Hematopoietic multipotent progenitor cell (in vitro differentiated cells): Measurements from ENCODE around the gene ENTREP3. TPM values are rescaled to one million over a fixed set of nuclear protein-coding genes. Genes with fewer than 3 reads are reported as not detected.
"Not testable (repeated sequence)": the region's sequence is repeated elsewhere in the genome, so short reads cannot be mapped to it uniquely, and the experiment has no call there.

Source experiments
- DNase-seq, 3 donors: peaks; one replicate each; pipeline ENCODE4 v3.0.0-alpha.2; 2011 to 2015; ENCODE audit warnings: low read depth in 2 of 3, low spot score in 2 of 3
- total RNA-seq: library from RNA; depleted of rRNA; stranded (reverse); fragments of >200 nt; gene quantifications from one replicate; pipeline ENCODE4 v1.2.3, GENCODE V29; 2012

ENTREP3 gene
- total RNA-seq, 1 donor = 8.9 TPM

GRCh38 chr1:155227261-155228095, 27.8 kb downstream of the ENTREP3 start:
- DNase-seq = peak; percentile 88 to 100 (median 99)

DNA sequence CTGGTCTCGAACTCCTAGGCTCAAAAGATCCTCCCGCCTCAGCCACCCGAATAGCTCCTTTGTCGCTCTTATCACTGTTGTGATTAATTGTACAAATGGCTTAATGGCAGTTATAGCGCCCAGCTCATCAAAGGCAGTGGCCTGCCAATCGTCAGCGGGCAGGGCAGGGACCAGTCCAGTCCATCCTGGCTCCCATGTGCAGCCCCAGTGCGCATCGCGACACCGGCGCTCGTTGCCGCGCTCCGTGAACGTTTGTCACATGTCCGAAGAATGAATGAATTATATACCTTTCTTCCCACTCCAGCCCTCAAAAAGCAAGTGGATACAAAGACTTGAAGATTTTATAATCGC, 28.4 kb downstream of the ENTREP3 start:
- no peak for DNase-seq

DNA sequence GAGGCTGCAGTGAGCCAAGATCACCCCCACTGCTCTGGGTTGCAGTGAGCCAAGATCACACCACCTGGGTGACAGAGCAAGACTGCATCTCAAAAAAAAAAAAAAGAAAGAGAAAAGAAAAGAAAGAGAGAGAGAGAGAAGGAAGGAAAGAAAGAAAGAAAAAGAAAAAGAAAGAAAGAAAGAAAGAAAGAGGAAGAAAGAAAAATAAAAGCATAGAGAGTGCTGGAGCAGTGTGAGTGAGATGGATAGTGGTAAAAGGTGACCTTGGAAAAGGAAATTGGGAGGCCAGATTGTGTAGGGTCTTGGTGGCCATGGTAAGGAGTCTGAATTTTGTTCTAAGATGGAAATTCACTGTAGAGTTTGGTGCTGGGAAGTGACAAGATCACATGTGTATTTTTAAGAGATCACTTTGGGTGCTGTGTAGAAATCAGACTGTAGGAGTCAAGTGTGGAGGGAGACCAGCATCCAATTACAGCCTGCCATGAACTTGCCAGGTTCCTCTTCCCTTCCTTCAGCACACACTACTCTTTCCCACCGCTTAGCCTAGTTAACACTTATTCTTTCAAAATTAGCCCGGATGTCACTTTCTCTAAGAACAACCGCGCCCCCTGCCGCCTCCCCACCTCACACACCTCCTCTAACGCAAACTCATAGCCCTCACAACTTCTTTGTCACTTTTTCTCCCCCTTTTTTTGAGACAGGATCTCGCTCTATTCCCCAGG, 28.9 kb downstream of the ENTREP3 start:
- peak; percentile 59 to 95 (median 90) for DNase-seq

DNA sequence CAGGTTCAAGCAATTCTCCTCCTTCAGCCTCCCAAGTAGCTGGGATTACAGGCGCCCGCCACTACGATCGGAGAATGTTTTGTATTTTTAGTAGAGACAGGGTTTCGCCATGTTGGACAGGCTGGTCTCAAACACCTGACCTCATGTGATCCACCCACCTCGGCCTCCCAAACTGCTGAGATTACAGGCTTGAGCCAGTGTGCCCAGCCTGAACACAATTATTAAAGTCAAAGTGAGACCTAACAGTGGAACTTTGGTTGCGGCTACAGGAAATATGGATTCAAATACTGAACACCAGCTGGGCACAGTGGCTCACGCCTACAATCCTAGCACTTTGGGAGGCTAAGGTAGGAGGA, 29.9 kb downstream of the ENTREP3 start:
- DNase-seq = not testable (repeated sequence)

GRCh38 chr1:155223047-155223446, 32.2 kb downstream of the ENTREP3 start:
- DNase-seq = peak in 1 of 3 donors; percentile 23

GRCh38 chr1:155220211-155220965, 34.9 kb downstream of the ENTREP3 start:
- DNase-seq = not testable (repeated sequence)

DNA sequence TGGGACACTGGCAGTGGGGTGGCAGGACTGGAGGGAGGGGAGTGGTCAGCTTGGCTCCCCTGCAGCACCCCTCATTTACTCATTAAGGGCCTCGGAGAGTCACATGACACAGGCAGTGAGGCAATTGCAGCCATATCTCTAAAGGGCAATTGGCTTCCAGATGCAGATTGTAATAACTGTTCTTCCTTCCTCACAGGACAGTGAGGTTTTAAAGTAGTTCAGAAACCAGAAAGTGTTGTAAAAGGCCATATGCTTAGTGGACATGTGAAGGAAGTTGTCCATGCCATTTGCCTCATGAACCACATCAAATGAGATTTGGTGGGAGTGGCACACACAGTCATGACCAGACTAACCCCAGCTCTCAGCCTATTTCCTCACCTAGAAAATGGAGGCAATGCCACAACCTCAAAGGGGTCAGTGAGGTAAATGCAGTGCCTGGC, 35.7 kb downstream of the ENTREP3 start:
- DNase-seq = peak in 1 of 3 donors; percentile 52

GRCh38 chr1:155218854-155219591, 36.3 kb downstream of the ENTREP3 start:
- peak in 1 of 3 donors; percentile 74 for DNase-seq

GRCh38 chr1:155214702-155215101, 40.6 kb downstream of the ENTREP3 start:
- DNase-seq = not testable (repeated sequence)

DNA sequence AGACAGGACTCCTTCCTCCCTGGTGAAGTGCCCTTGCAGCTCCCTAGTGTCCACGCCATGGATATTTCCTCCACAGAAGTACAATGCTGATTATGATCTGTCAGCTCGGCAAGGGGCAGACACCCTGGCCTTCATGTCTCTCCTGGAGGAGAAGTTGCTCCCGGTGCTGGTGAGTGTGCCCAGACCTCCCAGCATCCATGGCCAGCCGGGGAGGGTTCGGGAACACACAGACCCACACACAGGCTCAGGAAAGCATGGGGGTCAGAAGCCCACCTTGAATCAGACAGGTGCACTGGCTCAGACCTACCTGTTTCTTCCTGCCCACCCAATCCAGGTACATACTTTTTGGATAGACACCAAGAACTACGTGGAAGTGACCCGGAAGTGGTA, 43.2 kb downstream of the ENTREP3 start:
- DNase-seq = not testable (repeated sequence)

DNA sequence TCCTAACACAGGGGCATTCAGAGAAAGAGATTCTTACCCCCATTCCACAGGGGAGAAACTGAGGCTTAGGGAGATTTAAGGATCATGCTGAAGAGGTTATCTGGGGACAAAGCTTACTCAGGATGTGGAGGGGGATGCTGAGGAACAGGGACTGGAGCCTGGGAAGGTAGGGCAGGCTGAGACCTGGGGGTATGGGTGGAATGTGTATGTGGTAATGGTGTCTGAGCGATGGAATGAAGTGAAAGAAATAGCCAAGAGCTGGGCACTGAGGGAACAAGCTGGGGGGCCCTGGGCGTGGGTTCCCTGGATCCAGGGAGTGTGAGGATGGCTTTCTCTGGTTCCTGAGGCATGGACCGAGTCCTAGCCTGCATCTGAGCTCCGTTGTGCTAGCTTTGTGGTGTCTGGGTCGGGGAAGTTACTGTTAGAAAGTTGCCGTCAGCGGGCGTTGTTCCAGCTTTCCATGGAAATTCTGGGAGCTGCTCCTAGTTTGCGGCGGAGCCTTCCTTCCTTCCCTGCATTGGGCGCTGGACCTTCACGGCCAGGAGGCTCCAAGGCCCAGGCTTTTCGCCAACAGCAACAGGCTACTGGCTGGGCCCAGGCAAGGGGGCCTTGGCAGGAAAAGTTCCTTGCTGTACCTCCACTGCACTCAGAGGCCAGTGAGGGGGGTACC, 43.8 kb downstream of the ENTREP3 start:
- DNase-seq = not testable (repeated sequence)

GRCh38 chr1:155210314-155211104, 44.8 kb downstream of the ENTREP3 start:
- DNase-seq = no peak

- no peak for DNase-seq
Observed at GRCh38 chr1:155209312-155209721, 46.0 kb downstream of the ENTREP3 start.

GRCh38 chr1:155208541-155209311, 46.6 kb downstream of the ENTREP3 start, which contains the start of gene MTX1:
Gene MTX1, plus strand, starts transcription at chr1:155208695. Its CDS starts 110 bp downstream, at chr1:155208805.
- peak; percentile 71 to 93 (median 90) for DNase-seq

DNA sequence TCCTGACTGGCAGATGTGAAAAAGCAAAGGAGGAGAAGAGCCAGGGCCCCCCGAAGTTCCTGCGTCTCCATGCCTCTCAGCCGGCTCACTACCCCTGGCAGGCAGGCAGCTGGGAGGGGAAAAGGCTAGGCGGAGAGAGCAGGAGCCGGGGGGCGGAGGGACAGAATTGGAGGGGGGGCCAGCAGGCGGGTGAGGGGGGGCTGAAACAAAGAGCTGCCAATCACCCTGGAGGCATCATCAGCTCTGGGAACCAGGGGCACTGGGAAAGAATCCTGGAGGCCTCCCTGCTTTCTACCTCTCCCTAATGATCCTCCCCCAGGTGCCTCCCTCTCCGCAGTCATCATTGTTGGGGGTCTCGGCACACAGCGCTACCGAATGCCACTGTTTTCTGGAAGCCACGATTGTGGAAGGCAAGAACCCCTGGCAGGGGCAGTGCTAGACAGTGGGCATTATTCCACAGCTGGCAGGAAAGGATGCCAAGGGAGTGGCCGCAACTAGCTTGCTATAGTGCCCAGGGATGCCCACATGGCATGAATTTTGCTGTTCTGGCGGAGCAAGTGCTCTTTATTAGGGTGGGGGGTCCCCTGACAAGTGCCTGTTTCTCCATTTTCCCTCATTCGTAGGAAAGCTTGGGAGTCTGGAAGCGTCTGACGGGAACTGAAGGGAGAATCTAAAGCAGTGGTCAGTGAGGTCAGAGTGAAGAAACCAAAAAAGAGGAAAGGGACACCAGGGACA, 47.3 kb downstream of the ENTREP3 start, which contains the start of gene THBS3:
TSS of gene THBS3 (minus strand) at position 92 of the 735 bp plus-strand sequence. CDS start at position 71, 21 bp downstream.
- no peak for DNase-seq

- DNase-seq = peak; percentile 82 to 92 (median 85)
Observed at GRCh38 chr1:155206891-155207805, 48.1 kb downstream of the ENTREP3 start.
